BJ (cell line): ENCODE results near the gene PPP6R1. TPM values are rescaled to one million over a fixed set of nuclear protein-coding genes. Genes with fewer than 3 reads are reported as not detected.
"Not testable (repeated sequence)": the region's sequence is repeated elsewhere in the genome, so short reads cannot be mapped to it uniquely, and the experiment has no call there.

Source experiments
- CTCF ChIA-PET: fragments of 350-600 bp; formaldehyde crosslinking; extraction: SDS; loops from one replicate; lab custom pipeline; 2021; ENCODE audit warnings: antibody characterized with exemption, inconsistent platforms; lab: Yijun Ruan, JAX
- POLR2A ChIA-PET: fragments of 300-600 bp; sonication (Branson Sonifier 250); formaldehyde crosslinking; extraction: SDS; loops from one replicate; lab custom pipeline; 2021; ENCODE audit warnings: antibody characterized with exemption; lab: Charles Lee
- DNase-seq: peaks from one replicate; pipeline ENCODE4 v3.0.0-alpha.2; 2011; ENCODE audit warnings: low read depth
- H3K27me3 ChIP-seq: 2 replicates; pipeline ENCODE4 v1.6.0; 2011; ENCODE audit warnings: low read length; ENCODE audit not compliant: control insufficient read depth, insufficient read depth
- H3K36me3 ChIP-seq: 2 replicates; pipeline ENCODE4 v1.5.1; 2011; ENCODE audit warnings: low read length; ENCODE audit not compliant: control insufficient read depth, insufficient read depth
- H3K4me3 ChIP-seq: 2 replicates; pipeline ENCODE4 v1.5.1; 2011; ENCODE audit warnings: low read depth, mild to moderate bottlenecking, control low read depth, low read length
- CTCF ChIP-seq: IDR thresholded peaks from 2 replicates; pipeline ENCODE4 v1.5.1; 2011; ENCODE audit warnings: low read depth, mild to moderate bottlenecking, control low read depth, inconsistent platforms, low read length, moderate library complexity; ENCODE audit not compliant: insufficient read depth
- polyA plus RNA-seq: library from polyadenylated mRNA; depleted of rRNA; stranded (reverse); fragments of >200 nt; gene quantifications from 2 replicates; pipeline ENCODE4 v1.2.3, GENCODE V29; 2011

Gene PPP6R1
- polyA plus RNA-seq, 1 experiment: 42.5 TPM

- CTCF ChIA-PET: interaction anchor here (1.0 to 1.7 kb wide), 3 partner anchors 22 to 42 kb away, joined by 3 to 6 read pairs (median 4); partner anchors contain the start of gene SYT5
- DNase-seq, H3K36me3 ChIP-seq, POLR2A ChIA-PET, H3K4me3 ChIP-seq, H3K27me3 ChIP-seq: not testable (repeated sequence)
- peak; percentile 28 for TF ChIP-seq CTCF
Measured at GRCh38 chr19:55202199-55202598, 56.6 kb downstream of the PPP6R1 start.

- Histone ChIP-seq H3K4me3 (no peak overlapping the region), H3K27me3 (no peaks in the 10 kb centered on the region), H3K36me3 (no peaks in the 10 kb centered on the region)
- no peak for DNase-seq
- ChIA-PET POLR2A (no interaction called here), CTCF (no interaction called here)
- no peak for TF ChIP-seq CTCF
Measured at GRCh38 chr19:55199620-55200204, 59.1 kb downstream of the PPP6R1 start.

GRCh38 chr19:55198651-55199050, 60.2 kb downstream of the PPP6R1 start:
- POLR2A ChIA-PET: no interaction called here

GRCh38 chr19:55197528-55197927, 61.3 kb downstream of the PPP6R1 start:
- POLR2A ChIA-PET: no interaction called here
- Histone ChIP-seq H3K4me3 (no peak overlapping the region), H3K36me3 (no peaks in the 10 kb centered on the region), H3K27me3 (no peaks in the 10 kb centered on the region)
- CTCF ChIA-PET: no interaction called here
- no peak for TF ChIP-seq CTCF
- no peak for DNase-seq

More at GRCh38 chr19:55198651-55199050, 60.2 kb downstream of the PPP6R1 start:
- DNase-seq: no peak
- H3K4me3 ChIP-seq: no peak overlapping the region
- no peak for TF ChIP-seq CTCF
- no peaks in the 10 kb centered on the region for H3K36me3 ChIP-seq
- CTCF ChIA-PET: no interaction called here
- H3K27me3 ChIP-seq: no peaks in the 10 kb centered on the region

- Histone ChIP-seq H3K27me3 (no peaks in the 10 kb centered on the region), H3K36me3 (no peaks in the 10 kb centered on the region), H3K4me3 (no peak overlapping the region)
- ChIA-PET POLR2A (no interaction called here), CTCF (no interaction called here)
- no peak for TF ChIP-seq CTCF
- no peak for DNase-seq
Measured at GRCh38 chr19:55196803-55197202, 62.0 kb downstream of the PPP6R1 start.
